Stimulated activated CD4-positive, alpha-beta T cell treated with anti-CD3 and anti-CD28 coated beads, TNF-alpha, amount 100 ng/mL, for 4 hours (primary cell): Measurements from ENCODE around the gene HOXC9.
"Not testable (repeated sequence)": the region's sequence is repeated elsewhere in the genome, so short reads cannot be mapped to it uniquely, and the experiment has no call there.

ENCODE experiments used
- DNase-seq, 3 experiments: peaks; one replicate each; pipeline ENCODE4 v3.0.0-alpha.2; 2020; ENCODE audit warnings: low read depth in 3 of 3

Gene HOXC9

GRCh38 chr12:54040148-54040494 is 40.2 kb downstream of the HOXC9 start:
- DNase-seq: no peak

GRCh38 chr12:54040648-54041047 is 40.7 kb downstream of the HOXC9 start:
- DNase-seq: no peak

GRCh38 chr12:54041097-54041690 is 41.2 kb downstream of the HOXC9 start:
- DNase-seq: no peak

- not testable (repeated sequence) for DNase-seq
Measured at GRCh38 chr12:54042033-54042432, 42.1 kb downstream of the HOXC9 start.

GRCh38 chr12:54042970-54043853 is 43.3 kb downstream of the HOXC9 start:
- DNase-seq: no peak

GRCh38 chr12:54044425-54045103 is 44.6 kb downstream of the HOXC9 start:
- no peak for DNase-seq

GRCh38 chr12:54045401-54045800 is 45.4 kb downstream of the HOXC9 start:
- DNase-seq: no peak

- DNase-seq: no peak
Measured at GRCh38 chr12:54045868-54046521, 46.0 kb downstream of the HOXC9 start.

- DNase-seq: no peak
Measured at GRCh38 chr12:54046809-54047159, 46.8 kb downstream of the HOXC9 start.

GRCh38 chr12:54047160-54047963 is 47.4 kb downstream of the HOXC9 start:
- DNase-seq: no peak

- no peak for DNase-seq
Measured at GRCh38 chr12:54047964-54048303, 48.0 kb downstream of the HOXC9 start.

- no peak for DNase-seq
Measured at GRCh38 chr12:54048406-54049093, 48.6 kb downstream of the HOXC9 start.

GRCh38 chr12:54049108-54049507 is 49.1 kb downstream of the HOXC9 start:
- no peak for DNase-seq

- DNase-seq: no peak
Measured at GRCh38 chr12:54050482-54050810, 50.5 kb downstream of the HOXC9 start.

- DNase-seq: no peak
Measured at GRCh38 chr12:54051026-54051842, 51.3 kb downstream of the HOXC9 start.

GRCh38 chr12:54051874-54052437 is 52.0 kb downstream of the HOXC9 start:
- DNase-seq: no peak

- no peak for DNase-seq
Measured at GRCh38 chr12:54052438-54053002, 52.6 kb downstream of the HOXC9 start.
